Stimulated activated CD4-positive, alpha-beta T cell treated with anti-CD3 and anti-CD28 coated beads, Interleukin-12 subunit alpha, Interleukin-12 subunit beta, amount 100 ng/mL, for 4 hours (primary cell): ENCODE measurements around the gene PRKX.
"Not testable (repeated sequence)": the region's sequence is repeated elsewhere in the genome, so short reads cannot be mapped to it uniquely, and the experiment has no call there.

Source experiments
- DNase-seq: peaks from one replicate; pipeline ENCODE4 v3.0.0-alpha.2; 2020

PRKX gene

DNA sequence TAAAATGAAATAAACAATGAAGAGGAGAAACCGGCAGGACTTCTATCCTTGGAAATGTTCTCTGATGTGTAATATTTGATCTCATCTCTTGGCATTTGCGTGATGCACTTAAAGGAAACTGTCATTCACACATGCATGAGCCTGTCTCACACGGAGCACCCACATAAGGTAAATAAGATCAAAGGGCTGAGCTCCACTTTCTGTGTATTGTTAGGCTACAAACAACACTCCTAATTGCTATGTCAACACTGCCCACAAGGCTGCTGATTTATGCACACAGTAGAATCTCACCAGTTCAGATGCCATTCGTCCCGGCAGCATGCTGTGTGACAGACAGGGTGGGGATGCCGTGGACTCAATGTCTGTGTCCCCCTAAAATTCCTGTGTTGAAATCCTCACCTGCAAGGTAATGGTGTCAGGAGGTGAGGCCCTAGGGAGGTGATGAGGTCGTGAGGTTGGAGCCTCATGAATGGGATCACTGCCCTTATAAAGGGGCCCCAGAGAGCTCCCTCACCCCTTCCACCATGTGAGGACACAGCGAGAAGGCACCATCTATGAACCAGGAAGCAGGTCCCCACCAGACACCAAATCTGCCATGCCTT is 5.7 kb downstream of the PRKX start:
- DNase-seq = not testable (repeated sequence)

DNA sequence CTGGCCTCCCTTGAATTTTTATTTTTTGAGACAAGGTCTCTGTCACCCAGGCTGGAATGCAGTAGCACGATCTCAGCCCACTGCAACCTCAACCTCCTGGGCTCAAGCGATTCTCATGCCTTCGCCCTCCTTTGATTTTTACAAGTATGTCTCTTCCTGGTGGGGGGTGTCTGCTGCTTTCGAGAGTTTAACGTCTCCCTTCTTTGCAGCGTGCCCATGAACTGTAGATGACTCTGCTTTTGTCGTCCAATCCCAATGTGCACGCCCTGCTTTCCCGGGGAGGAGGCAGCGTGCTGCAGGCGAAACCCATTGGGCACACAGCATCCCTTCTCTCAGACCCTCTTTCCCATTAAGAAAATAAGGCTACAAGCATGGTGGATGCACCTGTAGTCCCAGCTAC is 7.0 kb downstream of the PRKX start:
- no peak for DNase-seq

DNA sequence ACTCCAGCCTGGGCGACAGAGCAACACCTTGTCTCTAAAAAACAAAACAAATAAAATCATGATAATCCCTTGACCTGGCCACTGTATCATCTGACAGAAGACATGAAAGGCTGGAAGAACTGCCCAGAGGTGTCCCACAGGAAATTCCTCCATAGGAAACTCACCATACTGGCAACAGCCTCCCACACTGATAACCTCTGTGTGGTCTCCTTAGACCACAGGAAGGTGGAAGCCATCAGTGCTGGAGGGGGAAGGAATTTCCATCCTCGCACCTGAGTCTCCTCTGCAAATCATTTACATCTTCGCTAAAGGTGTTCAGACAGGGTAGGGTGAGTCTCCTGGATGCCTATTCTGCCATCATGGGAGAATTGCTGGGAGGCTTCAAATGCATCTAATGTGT is 10.2 kb downstream of the PRKX start:
- not testable (repeated sequence) for DNase-seq

DNA sequence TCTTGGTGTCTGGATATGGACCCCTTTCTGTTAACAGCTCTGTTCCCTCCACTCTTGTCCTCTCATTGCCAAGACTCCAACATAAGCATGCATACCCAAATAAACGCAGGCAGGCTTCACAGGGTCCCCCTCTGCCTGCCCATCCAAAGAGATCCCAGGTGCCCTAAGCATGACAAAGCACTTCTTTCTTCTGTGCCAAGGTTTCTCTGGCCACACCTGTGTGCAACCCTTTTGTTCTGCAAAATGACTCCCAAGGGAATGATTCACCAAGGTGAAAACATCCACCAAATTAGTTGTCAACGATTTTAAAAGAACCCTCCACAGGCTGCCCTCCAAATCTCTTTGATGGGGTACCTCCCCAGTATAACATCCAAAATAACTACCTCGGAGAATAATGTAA is 11.4 kb downstream of the PRKX start:
- not testable (repeated sequence) for DNase-seq

DNA sequence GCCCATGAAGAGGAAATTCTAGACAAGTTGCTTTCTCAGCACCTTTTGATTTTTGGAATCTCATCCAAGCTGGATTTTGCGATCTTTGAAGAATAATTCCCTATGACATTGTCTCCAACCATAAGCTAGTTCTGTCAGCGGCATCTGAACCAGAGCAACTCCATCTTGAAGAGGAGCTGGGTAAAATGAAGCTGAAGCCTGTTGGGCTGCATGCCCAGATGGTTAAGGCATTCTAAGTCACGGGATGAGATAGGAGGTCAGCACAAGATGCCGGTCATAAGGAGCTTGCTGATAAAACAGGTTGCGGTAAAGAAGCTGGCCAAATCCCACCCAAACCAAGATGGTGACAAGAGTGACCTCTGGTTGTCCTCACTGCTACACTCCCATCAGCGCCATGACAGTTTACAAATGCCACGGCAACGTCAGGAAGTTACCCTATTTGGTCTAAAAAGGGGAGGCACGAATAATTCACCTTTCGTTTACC is 12.0 kb downstream of the PRKX start:
- DNase-seq = not testable (repeated sequence)

DNA sequence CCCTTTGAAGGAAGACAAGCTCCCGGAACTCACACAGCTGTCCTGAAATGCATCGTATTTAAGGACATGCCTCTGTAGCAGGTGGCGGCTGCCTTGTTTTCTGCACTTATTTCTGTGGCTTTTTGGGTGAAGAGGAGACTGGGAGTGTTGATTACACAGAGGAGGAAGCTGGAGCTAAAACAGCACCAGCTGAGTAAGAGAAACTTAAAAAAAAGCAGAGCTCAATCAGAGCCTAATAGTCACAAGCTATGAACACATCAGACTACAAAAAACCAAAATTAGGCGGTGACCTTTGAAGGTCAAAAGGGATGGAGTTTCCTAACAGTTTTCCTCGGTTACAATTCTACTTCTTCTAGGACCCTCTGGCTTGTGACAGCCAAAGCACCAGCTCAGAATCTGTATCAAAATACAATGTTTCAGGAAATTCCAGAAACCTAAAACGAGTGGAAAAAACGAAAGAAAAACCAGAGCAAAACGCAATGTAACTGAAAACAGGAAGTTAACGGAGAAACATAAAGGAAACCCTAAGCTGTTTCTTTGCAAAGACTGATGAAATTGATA is 13.5 kb downstream of the PRKX start:
- DNase-seq = no peak

DNA sequence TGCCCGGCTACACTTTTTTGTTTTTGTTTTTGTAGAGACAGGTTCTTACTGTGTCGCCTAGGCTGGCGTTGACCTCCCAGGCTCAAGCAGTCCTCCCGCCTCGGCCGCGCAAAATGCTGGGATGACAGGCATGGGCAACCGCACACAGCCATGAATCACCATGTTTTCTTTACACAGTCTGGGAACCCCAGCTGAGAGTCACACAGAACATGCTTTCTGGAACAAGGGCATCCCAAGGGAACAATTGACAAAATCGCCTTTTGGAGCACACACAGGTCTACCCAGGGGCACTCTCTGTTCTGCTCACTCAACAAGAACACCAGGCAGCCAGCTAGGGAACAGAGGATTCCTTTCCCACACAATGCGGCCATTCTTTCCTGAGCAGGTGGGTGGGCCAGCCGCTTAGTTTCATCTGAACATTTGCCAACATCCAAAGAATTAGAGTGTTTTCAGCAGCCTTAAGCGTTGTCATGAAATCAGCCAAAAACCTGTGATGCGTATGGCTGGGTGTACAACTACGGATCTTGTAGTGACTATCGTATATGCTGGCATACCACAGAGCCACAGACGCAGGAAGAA is 15.7 kb downstream of the PRKX start:
- DNase-seq = no peak

DNA sequence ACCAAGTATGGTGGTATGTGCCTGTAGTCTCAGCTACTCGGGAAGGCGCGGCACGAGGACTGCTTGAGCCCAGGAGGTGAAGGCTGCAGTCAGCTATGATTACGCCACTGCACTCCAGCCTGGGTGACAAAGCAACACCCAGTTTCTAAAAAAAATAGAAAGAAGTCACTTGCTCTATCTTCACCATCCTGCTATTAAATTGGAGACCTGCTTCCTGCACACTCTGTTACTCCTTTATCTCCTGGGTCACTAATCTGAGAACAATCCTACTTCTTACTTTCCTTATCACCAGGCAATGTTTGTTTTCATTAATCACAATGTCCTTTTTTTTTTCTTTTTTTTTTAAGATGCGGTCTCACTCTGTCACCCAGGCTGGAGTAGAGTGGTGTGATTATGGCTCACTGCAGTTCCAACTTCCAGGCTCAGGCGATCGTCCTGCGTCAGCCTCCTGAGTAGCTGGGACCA is 16.2 kb downstream of the PRKX start:
- DNase-seq = no peak

DNA sequence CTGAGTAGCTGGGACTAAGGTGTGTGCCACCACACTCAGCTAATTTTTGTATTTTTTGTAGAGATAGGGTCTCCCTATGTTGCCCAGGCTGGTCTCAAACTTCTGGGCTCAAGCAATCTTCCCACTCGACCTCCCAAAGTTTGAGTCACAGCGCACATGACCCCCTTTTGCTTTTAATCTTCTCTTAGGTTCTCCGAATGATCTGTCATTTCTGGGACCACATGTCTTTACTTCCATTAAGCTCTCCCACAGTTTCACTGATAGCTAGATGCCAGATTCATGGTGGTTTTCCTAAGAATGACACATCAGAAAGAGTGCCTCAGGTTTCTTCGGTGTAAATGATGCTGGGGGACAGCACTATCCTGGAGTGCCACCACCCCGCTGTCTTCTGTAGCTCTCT is 17.9 kb downstream of the PRKX start:
- DNase-seq = no peak

DNA sequence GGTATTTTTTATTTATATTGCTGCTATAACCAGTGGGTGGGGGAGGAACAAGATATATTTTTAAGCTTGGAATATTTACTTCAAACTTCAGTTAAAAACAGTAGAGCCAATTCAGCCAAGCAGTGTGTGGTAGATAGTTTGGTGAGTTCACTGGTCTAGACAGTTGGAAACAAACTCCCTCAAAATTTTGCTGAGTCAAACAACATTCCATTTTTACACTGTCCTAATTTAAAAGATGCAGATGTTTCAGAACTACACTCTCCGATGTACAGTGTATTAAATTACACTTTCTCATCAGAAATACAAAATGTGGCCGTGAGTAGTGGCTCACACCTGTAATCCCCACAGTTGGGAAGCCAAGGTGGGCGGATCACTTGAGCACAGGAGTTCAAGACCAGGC is 23.3 kb downstream of the PRKX start:
- DNase-seq = no peak

DNA sequence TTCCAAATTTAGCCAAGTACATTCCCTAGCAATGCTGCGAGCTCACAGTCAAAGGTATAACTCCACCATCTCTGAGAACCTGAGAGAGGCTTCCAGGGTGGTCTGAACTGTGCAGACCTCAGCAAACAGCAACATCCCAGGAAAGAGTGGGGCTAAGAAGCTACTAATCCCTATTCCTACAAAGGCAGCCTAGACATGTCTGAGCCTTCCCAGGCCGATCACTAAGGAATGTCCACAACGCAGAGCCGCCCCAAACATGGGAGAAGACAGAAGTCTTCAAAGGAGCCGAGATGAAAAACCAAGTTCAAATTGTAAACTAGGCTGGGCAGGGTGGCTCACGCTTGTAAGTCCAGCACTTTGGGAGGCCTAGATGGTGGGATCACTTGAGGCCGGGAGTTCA is 30.2 kb downstream of the PRKX start:
- not testable (repeated sequence) for DNase-seq

DNA sequence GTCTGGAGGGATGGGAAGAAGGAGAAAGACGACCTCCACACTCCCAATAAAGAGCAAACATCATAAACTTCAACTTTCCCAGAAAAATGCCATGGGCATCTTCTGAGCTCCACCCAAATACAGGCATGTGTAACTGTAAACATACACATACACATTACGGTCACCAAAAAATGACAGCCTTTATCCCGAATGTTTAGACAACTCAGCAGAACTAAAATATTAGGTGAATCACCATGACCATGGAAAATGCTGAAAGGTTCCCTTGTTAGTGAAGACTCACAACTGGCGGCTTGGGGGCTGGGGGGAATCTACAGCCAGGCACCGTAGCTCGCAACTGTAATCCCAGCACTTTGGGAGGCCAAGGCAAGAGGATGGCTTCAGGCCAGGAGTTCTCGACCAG is 33.0 kb downstream of the PRKX start:
- no peak for DNase-seq

DNA sequence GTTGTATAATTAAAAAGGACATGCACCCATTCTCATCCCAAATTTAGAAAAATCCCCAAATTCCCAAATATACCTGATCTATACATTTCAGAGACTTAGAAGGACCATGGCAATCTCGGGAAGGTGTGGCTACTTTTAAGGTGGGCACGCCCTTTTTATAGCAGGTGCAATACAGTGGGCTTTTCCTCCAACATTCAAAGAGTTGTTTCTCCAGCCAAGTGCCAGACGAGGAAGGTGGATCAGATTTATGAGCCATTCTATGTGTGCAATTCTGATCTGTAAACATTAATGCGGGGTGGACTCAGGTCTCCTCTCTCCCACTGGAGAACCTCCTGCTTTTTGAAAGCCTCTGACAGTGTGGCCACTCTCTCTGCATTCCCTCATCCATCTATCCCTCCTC is 33.8 kb downstream of the PRKX start:
- DNase-seq = no peak

DNA sequence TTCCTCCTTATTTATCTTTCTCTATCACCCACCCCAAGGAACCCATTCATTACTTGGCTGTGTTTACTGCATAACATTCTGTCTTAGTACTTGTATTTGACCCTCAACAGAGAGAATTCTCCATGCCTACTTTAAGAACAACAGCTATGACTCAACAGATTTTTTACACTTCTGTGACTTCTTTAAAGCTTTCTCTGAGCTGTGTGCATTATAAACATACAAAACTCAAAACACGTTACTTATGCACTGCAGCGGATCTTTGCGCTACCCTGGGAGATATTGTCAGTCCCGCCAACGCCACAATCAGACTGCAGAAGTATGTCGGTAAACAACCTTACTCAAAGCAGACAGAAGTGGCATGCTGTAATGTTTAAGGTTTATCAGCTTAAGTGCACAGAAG is 35.1 kb downstream of the PRKX start:
- no peak for DNase-seq

DNA sequence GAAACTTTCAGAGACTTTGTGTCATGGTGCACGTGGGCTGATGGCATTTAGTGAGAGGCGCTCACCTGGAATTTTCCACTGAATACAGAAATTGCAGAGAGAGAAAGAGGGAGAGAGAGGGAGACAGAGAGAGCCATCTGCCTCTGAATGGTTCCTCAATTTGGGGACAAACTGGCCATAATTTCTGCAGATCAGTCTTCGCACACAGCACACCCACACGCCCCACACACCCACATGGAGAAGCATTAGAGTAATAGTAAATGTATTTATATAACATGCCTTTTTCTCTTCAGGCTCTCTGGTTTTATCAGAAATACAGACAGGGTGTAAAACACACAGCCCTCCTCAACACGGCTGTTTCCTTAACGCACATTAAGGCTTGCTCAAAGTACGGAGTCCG is 38.6 kb downstream of the PRKX start:
- no peak for DNase-seq

DNA sequence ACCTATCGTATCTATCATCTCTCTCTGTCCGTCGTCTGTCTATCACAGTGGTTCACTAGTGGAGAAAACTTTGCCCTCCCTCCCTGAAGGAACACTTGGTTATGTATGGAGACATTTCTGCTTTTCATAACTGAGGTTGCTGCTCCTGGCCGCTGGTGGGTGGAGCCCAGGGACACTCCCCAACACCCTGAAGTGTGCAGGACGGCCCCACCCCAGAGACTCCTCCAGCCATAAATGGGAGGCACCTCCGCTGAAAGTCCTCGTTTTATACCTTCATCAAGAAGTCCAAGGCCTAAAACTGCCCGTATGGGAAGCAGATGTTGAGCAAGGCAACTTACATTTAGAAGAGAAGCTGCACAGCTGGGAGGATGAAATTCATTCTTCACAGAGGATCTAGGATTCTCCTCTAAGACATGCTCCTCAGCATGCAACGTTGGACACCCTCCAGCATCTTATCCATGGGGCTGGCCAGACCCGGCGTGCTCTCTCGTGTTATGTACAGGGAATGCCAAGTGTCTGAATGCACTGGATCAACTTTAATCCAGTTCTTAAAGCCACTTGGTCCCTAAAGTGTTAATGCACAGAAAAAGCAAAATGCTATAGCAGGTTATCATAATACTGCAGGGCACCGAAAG is 43.5 kb downstream of the PRKX start:
- DNase-seq = no peak

DNA sequence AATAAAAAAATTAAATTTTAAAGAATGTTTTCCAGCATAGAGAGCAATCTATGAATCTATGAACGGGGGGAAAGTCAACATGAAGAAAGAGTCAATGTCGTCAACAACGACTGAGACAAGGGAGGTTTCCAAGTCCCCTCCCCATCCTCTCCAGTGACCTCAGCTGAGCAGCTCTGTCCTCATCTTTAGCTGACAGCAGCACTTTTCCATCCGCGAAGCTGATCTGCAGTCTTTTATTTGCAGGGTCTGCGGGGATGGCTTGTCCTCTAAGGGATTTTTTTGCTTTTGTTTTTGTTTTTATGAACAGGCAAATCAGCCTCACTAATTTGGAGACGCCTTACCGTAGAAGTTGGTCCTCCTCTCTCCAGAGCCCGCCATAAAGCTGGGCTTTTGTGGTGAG is 46.5 kb downstream of the PRKX start:
- no peak for DNase-seq

DNA sequence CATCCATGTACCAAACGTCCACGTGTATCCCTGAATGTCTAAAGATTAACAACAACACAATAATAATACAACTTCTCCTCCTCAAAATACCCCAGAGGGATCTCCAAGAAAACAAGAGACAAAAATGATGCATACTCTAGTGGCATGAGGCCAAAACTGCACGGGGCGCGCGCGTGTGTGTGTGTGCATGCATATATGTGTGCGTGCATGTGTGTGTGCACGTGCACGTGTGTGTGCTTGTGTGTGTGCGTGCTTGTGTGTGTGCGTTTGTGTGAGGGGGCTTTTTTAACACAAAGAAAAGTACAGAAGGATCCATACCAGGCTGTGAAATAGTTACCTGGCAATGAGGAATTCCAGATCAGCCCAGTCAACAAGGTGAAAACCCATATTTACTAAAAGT is 48.5 kb downstream of the PRKX start:
- DNase-seq = no peak

DNA sequence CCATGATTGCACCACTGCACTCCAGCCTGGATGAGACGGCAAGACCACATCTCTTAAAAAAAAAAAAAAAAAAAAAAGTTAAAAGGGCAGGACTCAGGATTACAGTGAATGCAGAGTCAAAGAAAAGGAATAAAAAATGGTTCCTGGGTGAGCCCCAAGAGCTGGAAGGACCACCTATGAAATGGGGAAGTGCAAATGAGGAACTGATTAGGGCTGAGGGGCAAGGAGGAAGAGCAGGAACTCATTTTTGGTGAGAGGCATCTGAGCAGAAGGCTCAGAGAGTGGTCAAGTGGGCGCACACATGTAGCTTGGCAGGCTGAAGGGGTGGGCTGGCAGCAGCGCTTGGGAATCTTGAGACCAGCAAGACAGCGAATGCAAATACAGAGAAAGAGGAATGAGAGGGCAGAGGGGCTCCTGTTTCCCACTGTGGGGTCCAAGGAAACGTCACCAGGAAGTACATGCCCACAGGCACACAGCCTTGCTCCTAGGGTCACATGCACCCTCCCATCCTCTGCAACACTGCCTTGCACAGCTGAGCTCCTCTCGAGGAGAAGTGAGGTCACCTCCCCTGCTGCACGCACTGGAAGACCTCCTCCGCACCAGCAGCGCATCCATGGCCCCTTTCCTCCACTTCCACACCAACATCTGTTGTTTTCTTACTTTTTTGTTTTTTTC is 49.7 kb downstream of the PRKX start:
- DNase-seq = not testable (repeated sequence)

DNA sequence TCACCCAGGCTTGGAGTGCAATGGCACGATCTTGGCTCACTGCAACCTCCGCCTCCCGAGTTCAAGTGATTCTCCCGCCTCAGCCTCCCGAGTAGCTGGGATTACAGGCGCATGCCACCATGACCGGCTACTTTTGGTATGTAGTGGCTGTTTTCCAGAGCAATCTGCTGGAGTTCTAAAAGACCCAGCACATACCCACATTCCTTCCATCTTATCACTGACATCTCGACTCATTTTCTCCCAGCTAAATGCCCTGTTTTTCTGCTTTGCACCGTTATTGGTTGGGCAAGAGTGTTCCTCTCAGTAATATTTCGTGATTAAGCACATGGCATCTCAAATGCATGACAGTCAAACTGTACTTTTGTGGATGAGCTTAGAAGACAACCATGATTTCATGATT is 53.7 kb downstream of the PRKX start:
- DNase-seq = no peak

DNA sequence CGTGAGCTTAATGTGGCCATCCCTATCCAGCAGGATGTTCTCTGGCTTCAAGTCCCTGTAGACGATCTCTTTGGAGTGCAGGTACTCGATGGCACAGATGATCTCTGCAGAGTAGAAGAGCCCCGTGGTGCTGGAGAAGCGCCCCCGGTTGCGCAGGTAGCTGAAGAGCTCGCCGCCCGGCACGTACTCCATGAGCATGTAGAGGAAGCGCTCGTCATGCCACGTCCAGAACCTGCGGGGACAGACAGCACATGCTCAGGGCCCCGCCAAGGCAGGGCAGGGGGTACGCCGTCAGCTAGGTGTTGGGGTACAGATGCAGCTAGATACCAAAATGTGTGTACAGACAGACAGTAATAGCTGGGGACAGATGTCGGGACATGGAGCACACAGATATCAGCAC is 58.3 kb downstream of the PRKX start:
- DNase-seq = no peak

DNA sequence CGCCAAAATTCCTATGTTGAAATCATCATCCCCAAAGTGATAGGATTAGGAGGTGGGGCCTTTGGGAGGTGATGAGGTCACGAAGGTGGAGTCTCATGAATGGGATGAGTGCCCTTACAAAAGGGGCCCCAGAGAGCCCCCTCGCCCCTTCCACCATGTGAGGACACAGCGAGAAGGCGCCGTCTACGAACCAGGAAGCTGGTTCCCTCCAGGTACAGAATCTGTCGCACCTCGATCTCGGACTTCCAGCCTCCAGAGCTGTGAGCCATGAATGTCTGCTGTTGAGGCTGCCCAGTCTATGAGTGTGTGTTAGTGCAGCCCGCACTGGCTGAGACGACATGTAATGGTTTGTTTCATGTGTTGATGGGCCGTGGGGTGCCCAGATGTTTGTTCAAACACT is 60.3 kb downstream of the PRKX start:
- no peak for DNase-seq

DNA sequence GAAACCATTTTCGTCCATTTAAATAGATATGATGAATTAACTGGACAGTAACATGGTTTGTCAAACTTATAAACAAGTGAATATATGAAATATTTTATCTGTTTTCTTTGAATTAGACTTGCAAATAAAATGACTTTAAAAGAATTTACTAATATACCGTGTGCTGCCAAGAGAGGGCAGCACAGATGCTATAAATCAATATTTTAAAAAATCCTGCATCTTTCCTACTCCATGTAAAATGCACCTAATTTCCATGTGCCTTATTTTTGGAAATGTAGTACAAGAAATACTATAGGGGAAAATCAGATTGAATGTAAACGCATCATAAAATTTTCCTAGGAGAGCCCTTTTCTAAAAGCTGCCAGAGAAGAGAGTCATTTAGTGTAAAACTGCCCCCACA is 62.2 kb downstream of the PRKX start:
- no peak for DNase-seq

DNA sequence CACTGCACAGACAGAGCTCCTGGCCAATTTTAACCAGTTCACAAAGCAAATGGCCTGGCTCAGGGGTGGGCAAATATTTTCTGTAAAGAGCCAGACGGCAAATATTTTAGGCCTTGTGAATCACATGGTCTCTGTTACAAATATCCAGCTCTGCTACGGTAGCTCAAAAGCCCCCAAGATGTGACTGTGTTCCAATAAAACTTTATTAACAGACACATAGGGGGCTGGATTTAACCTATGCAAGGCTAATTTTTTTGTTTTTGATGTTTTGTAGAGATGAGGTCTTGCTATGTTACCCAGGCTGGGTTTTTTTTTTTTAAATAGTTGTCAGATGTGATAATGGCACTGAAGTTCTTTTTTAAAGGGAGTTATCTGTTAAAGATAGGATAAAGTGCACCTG is 65.4 kb downstream of the PRKX start:
- no peak for DNase-seq
